Neutrophil (primary cell): ENCODE data around the gene KRT75.

Source experiments
- H3K27ac ChIP-seq: fragments of 200-600 bp; sonication (generic); 2 replicates; pipeline ENCODE4 v1.5.1; 2016; ENCODE audit warnings: mild to moderate bottlenecking, moderate library complexity
- H3K27me3 ChIP-seq: fragments of 200-600 bp; sonication (generic); 2 replicates; pipeline ENCODE4 v1.6.0; 2016; ENCODE audit warnings: mild to moderate bottlenecking
- H3K36me3 ChIP-seq: fragments of 200-600 bp; sonication (generic); 2 replicates; pipeline ENCODE4 v1.5.1; 2017
- H3K4me1 ChIP-seq, 2 experiments: fragments of 200-600 bp in 1 of 2; sonication (generic) in 1 of 2; 1 replicate in 1 of 2; 2 replicates in 1 of 2; pipeline versions ENCODE4 v1.5.1 to v1.6.1; 2013 to 2016; ENCODE audit warnings: low read depth in 1 of 2, low read length in 1 of 2, mild to moderate bottlenecking in 1 of 2, moderate library complexity in 1 of 2; ENCODE audit not compliant: control insufficient read depth in 1 of 2, insufficient read depth in 1 of 2
- H3K4me3 ChIP-seq, 2 experiments: fragments of 200-600 bp in 1 of 2; sonication (generic) in 1 of 2; 1 replicate in 1 of 2; 2 replicates in 1 of 2; pipeline ENCODE4 v1.5.1; 2013 to 2016; ENCODE audit warnings: low read depth in 1 of 2, low read length in 1 of 2, mild to moderate bottlenecking in 1 of 2, moderate library complexity in 1 of 2
- H3K9me3 ChIP-seq: fragments of 200-600 bp; sonication (generic); 2 replicates; pipeline ENCODE4 v1.5.1; 2016
- CTCF ChIP-seq: fragments of 200-600 bp; sonication (generic); IDR thresholded peaks from 2 replicates; pipeline ENCODE4 v1.5.1; 2016; ENCODE audit warnings: antibody characterized with exemption

The KRT75 gene

GRCh38 chr12:52436000-52436827, 2.0 kb upstream of the KRT75 start:
- peaks cover under 1% of the 10 kb centered on the region for H3K27me3 ChIP-seq
- no peaks in the 10 kb centered on the region for H3K36me3 ChIP-seq
- H3K9me3 ChIP-seq = no peaks in the 10 kb centered on the region
- H3K27ac ChIP-seq = no peak overlapping the region
- no peak overlapping the region for H3K4me3 ChIP-seq
- no peaks in the 10 kb centered on the region for H3K4me1 ChIP-seq
- TF ChIP-seq CTCF = no peak

DNA sequence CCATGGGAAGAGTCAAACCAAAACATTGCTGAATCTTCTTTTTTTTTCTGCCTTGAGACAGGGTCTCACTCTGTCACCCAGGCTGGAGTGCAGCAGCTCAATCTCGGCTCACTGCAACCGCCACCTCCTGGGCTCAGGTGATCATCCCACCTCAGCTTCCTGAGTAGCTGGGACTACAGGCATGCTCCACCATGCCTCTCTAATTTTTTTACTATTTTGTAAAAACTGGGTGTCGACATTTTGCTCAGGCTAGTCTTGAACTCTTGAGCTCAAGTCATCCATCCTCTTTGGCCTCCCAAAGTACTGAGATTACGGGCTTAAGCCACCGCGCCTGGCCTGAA, 1.5 kb upstream of the KRT75 start:
- Histone ChIP-seq H3K27me3 (no peaks in the 10 kb centered on the region), H3K4me1 (no peaks in the 10 kb centered on the region), H3K27ac (no peak overlapping the region), H3K9me3 (no peaks in the 10 kb centered on the region), H3K4me3 (no peak overlapping the region), H3K36me3 (no peaks in the 10 kb centered on the region)
- no peak for TF ChIP-seq CTCF

- Histone ChIP-seq H3K27ac (no peak overlapping the region), H3K27me3 (peaks cover 5% of the 10 kb centered on the region), H3K4me3 (no peak overlapping the region), H3K36me3 (no peaks in the 10 kb centered on the region), H3K9me3 (no peaks in the 10 kb centered on the region), H3K4me1 (no peaks in the 10 kb centered on the region)
- TF ChIP-seq CTCF = no peak
Observed at GRCh38 chr12:52434760-52435530, 774 bp upstream of the KRT75 start.

GRCh38 chr12:52433501-52434080, 580 bp downstream of the KRT75 start:
- Histone ChIP-seq H3K27ac (no peak overlapping the region), H3K27me3 (peaks cover 5% of the 10 kb centered on the region)

More at GRCh38 chr12:52433501-52434080, 580 bp downstream of the KRT75 start:
- H3K9me3 ChIP-seq = no peaks in the 10 kb centered on the region
- H3K36me3 ChIP-seq = no peaks in the 10 kb centered on the region
- TF ChIP-seq CTCF = no peak
- H3K4me3 ChIP-seq = no peak overlapping the region
- no peaks in the 10 kb centered on the region for H3K4me1 ChIP-seq
